Urinary bladder (tissue), 4 donors: ENCODE results near the gene IQSEC2. TPM values are rescaled to one million over a fixed set of nuclear protein-coding genes. Genes with fewer than 3 reads are reported as not detected.

Source experiments
- DNase-seq: peaks from one replicate; pipeline ENCODE4 v3.0.0-alpha.2; 2015; ENCODE audit errors: extremely low spot score
- H3K27ac ChIP-seq: one replicate; pipeline ENCODE4 v1.5.1; 2013; ENCODE audit warnings: low read depth, mild to moderate bottlenecking, moderate library complexity
- H3K36me3 ChIP-seq: one replicate; pipeline ENCODE4 v1.6.1; 2013; ENCODE audit warnings: mild to moderate bottlenecking, moderate library complexity; ENCODE audit not compliant: insufficient read depth
- H3K4me1 ChIP-seq: one replicate; pipeline ENCODE4 v1.6.1; 2013; ENCODE audit warnings: mild to moderate bottlenecking, moderate library complexity; ENCODE audit not compliant: insufficient read depth
- H3K4me3 ChIP-seq: one replicate; pipeline ENCODE4 v1.5.1; 2013; ENCODE audit warnings: low read depth, low read length
- WGBS: extraction: QIAGEN DNeasy Blood & Tissue Kit; methylation state at CpG from one replicate; pipeline ENCODE4 v1.1.7; 2013; 5-methylcytosine and 5-hydroxymethylcytosine counted together
- polyA plus RNA-seq: library from polyadenylated mRNA; stranded (reverse); fragments of 200-250 nt; gene quantifications from one replicate; pipeline ENCODE4 v1.2.3, GENCODE V29; 2013
- total RNA-seq: library from RNA; depleted of rRNA; stranded (reverse); fragments of >200 nt; gene quantifications from one replicate; pipeline ENCODE4 v1.2.3, GENCODE V29; 2014
- donor health status: healthy with polysubstance abuse.
- donor health status: healthy.

IQSEC2 gene
- total and polyA plus RNA-seq, 2 donors = 6.6 to 15.7 TPM

DNA sequence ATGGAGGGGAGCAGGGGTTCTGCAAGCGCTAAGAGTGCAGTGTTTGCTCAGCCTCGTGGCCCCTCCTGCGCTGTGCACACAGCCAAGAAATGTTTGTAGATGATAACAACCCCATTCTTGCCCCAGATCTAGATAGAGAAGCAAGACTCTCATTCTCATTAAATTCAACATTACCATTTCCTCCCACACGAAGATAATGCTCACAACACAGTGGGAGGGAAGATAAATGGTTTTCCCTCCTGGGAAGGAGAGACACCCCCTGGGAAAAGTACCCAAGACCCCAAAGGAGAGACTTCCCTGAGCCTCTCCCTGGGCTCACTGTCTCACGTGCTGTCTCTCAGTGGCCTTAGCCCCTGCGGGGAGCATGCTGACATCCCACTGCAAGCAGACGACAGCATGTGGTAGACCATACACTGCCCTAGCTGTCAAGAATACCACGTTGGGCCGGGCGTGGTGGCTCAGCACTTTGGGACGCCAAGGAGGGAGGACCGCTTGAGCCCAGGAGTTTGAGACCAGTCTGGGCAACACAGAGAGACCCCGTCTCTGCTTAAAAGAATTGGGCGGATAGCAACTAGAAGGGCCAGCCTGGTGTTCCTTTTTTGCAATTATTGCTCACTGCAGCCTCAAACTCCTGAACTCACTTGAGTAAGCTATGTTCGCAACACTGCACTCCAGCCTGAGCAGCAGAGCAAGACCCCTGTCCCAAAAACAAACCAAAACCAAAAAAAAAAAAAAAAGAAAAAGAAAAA, 34.9 kb upstream of the IQSEC2 start:
- no peak for DNase-seq
- no peak overlapping the region for H3K4me3 ChIP-seq
- H3K4me1 ChIP-seq = no peaks in the 10 kb centered on the region
- WGBS = 73% methylated on average over 15 of the region's 15 CpGs
- H3K27ac ChIP-seq = no peak overlapping the region
- H3K36me3 ChIP-seq = no peaks in the 10 kb centered on the region

DNA sequence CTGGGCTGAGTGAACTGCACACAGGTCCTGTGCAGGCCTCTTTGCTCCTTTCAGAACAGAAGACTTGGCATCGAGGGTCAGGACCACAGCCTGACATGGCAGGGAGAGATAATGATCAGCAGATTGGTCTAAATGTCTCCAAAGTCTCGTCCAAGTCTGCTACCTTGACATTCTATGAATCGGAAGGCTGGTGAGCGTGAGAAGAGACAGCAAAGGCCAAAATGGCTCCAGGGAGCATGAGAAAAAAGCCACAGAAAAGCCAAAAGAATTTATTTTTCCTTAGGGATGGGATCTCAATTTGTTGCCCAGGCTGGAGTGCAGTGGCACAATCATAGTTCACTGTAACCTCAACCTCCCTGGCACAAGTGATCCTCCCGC, 32.3 kb upstream of the IQSEC2 start:
- no peak for DNase-seq
- no peak overlapping the region for H3K27ac ChIP-seq
- WGBS = 80% methylated on average over 5 of the region's 5 CpGs
- H3K4me3 ChIP-seq = no peak overlapping the region
- no peaks in the 10 kb centered on the region for H3K36me3 ChIP-seq
- H3K4me1 ChIP-seq = no peaks in the 10 kb centered on the region

DNA sequence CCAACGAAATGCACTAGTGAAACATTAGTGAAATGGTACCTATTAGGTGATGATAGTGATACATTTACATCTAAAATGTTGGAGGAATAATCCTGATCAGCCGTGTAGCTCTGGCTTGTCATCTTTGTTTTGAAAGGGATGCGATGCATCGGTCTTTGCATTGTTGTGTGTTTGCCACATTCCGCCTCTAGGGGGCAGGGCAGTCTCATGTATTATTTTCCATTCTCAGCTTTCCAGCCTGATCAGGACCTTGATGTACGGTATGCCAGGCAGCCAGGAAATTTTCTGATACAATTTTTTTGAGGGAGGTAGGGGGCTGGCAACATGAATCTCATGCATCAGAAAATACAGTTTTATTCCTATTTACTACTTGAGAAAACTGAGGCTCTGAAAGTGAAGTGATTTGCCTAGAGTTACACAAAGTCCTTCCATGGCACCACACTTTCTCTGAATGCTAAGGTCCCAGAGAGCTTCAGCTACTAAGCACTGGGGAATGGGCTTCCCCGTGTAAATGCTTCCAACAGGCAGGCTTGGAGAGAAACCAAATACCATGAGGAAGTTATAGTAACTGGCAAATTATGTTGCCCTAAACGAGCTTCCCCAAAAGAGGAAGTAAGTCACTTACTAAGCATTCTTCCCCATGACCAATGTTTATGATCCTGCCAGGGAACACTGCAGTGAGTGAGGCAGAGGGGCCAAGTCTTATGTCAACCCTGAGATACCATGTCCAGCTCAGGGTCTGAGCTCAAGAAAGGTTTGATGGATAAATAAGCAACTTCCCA, 31.8 kb upstream of the IQSEC2 start:
- no peak for DNase-seq
- WGBS = 10% methylated on average over 8 of the region's 8 CpGs
- Histone ChIP-seq H3K4me1 (no peaks in the 10 kb centered on the region), H3K4me3 (no peak overlapping the region), H3K36me3 (no peaks in the 10 kb centered on the region), H3K27ac (no peak overlapping the region)

DNA sequence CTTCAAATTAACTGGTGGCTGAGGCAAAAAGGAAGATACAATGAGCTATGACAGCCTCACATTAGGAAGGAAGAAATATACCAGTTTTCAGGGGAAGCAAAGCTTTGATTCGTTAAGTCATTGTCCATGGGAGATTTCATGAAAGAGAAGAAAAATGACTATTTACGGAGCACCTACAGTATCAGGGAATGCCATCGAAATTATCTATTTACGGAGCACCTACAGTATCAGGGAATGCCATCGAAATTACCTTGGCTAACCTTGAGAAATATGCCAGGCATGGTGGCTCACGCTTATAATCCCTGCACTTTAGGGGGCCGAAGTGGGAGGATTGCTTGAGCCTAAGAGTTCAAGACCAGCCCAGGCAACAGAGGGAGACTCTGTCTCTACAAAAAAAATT, 28.5 kb upstream of the IQSEC2 start:
- 86% methylated on average over 7 of the region's 7 CpGs for WGBS
- Histone ChIP-seq H3K4me3 (no peak overlapping the region), H3K27ac (no peak overlapping the region), H3K4me1 (no peaks in the 10 kb centered on the region), H3K36me3 (no peaks in the 10 kb centered on the region)
- DNase-seq = no peak

DNA sequence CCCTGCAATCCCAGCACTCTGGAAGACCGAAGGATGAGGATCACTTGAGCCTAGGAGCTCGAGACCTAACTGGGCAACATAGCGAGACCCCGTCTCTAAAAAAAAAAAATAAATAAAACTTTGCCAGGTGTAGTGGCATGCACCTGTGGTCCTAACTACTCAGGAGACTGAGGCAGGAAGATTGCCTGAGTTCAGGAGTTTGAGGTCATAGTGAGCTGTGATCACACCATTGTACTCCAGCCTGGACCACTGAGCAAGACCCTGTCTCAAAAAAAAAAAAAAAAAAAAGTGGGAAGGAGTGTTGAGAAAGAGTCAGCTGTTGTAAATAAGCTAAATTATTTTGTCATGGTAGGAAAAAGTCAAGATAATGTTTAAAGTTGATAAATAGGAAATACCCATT, 27.5 kb upstream of the IQSEC2 start:
- Histone ChIP-seq H3K4me3 (no peak overlapping the region), H3K27ac (no peak overlapping the region), H3K4me1 (no peaks in the 10 kb centered on the region), H3K36me3 (no peaks in the 10 kb centered on the region)
- 97% methylated on average over 4 of the region's 4 CpGs for WGBS
- DNase-seq = no peak

DNA sequence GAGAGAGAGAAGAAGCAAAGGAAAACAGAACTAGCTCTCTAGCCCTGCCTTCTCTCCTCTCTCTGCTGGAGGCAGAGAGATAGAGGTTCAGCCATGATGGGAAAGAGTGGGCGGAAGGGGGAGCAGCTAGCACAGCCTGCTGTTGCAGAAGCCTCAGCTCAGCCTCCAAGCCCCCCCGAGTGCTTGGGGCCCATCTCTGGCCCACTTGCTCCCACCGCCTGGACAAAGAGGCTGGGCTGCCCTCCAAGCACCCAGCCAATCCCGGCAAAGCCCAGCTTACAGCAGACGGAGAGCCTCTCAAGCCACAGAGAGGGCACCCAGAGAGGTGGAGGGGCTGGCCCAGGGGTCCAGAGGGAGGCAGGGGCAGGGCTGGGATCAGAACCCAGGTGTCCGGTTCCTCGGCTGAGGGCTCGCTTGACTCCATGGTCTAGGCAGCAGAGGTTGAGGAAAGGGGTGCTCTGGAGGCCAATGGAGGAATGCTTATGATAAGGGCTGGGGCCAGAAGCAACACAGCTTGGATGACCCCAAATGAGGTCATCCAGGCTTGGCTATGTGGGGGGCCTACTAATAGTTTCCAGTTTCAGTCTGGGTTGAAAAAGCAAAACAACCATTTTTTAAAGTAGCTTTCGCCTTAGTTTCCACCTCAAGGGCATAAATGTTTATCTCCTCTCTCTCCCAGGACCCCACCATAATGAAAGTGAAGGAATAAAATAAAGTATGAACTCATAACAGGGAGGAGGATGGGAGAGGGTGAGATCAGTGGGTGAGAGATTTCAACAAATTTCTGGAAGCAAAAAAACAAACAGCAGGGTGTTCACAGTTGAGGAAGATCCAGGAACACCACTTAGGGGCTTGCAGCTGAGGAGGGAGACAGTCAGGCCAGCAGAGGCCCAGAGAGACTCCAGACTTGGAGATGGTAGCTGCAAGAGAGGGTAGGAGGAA, 24.9 kb upstream of the IQSEC2 start:
- Histone ChIP-seq H3K36me3 (no peaks in the 10 kb centered on the region), H3K27ac (no peak overlapping the region), H3K4me1 (no peaks in the 10 kb centered on the region), H3K4me3 (no peak overlapping the region)
- WGBS = 61% methylated on average over 9 of the region's 9 CpGs
- DNase-seq = no peak

DNA sequence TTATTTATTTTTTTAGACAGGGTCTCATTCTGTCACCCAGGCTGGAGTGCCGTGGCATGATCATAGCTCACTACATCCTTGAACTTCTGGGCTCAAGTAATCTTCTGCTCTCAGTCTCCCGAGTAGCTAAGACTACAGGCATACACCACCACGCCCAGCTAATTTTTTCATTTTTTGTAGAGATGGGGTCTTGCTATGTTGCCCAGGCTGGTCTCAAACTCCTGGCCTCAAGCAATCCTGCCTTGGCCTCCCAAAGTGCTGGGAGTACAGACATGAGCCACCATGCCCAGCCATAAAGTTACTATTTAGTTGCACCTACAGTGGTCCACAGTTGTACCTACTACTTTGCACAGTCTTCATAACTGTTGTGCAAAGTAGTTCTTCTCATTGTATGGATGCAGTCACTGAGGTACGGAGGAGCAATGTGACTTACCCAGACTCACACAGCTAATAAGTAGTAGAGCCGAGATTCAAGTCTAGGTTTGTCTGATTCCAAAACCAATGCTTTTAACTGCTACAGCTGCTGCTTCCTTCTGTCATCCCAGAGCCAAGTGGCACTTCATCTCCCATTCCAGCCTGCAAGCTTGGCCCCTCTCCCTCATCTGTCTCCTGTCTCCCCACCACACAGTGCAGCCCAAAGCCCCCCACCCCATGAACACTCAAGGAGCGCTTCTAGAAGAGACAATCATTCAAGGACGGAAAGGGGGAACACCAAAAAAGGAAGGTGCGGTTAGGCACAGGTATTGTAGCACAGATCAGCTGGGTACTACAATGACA, 24.0 kb upstream of the IQSEC2 start:
- Histone ChIP-seq H3K4me3 (no peak overlapping the region), H3K4me1 (no peaks in the 10 kb centered on the region), H3K27ac (no peak overlapping the region), H3K36me3 (no peaks in the 10 kb centered on the region)
- no peak for DNase-seq
- WGBS = 90% methylated on average over 8 of the region's 8 CpGs

DNA sequence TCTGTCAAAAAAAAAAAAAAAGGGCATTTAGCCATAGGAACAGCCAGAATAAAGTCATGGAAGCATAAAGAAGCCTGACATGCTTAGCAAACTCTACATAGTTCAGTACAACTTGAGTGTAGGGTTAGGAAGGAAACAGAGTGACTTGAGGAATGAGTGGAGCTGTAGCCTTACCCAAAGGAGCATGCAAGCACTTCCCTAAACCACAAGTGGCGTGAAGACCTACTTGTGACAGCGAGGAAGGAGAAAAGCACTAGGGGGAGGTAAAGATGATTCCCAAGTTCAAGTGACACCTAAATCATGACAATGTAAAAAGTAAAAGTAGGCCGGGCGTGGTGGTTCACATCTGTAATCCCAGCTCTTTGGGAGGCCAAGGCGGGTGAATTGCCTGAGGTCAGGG, 21.8 kb upstream of the IQSEC2 start:
- 93% methylated on average over 5 of the region's 5 CpGs for WGBS
- no peaks in the 10 kb centered on the region for H3K36me3 ChIP-seq
- no peaks in the 10 kb centered on the region for H3K4me1 ChIP-seq
- no peak for DNase-seq
- H3K27ac ChIP-seq = no peak overlapping the region
- no peak overlapping the region for H3K4me3 ChIP-seq

DNA sequence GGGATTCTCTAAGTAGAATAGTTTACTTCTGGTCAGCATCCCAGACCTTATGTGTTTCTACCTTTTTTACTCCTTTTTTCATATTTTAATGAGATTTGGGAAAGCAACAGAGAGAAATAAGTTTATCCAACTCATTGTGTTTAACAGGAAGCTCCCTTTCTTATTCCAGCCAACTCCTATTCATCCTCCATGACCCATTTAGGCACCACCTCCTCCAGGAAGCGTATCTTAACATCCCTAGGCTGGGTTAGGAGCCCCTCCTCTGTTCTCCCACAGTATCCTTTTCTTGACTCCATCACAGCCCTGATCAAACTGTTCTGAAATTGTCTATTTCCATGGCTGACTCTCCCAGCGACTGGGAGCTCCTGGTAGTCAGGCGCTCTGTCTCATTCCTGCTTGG, 18.8 kb upstream of the IQSEC2 start:
- H3K4me3 ChIP-seq = no peak overlapping the region
- no peaks in the 10 kb centered on the region for H3K4me1 ChIP-seq
- H3K27ac ChIP-seq = no peak overlapping the region
- 98% methylated on average over 3 of the region's 3 CpGs for WGBS
- no peak for DNase-seq
- no peaks in the 10 kb centered on the region for H3K36me3 ChIP-seq

DNA sequence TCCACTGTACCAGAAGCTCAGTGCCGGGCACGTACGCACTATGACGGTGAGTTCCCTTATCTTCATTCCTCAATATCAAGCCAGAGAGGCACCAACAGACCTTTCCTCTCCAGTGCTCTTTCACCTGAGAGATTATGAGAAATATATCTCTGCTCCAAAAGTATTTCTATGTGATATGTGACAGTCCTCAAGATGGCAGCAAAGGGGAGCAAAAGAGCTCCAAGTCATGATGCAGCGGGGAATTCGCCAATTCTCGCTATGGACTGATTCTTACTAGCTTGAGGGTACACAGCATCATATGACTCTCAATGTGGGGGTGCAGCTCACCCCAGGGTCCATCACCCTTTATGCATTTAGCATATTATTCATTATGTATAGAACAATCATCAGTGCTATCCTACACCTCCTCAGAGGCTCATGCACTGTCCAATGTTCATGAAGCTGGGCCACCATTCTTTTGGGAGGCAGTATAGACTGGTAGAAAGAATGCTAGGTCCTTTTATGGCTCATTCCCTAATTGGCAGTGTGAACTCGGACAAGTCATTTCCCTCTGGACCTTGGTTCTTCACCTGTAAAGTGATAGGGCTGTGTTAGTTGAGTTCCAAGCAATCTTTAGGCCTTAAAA, 12.8 kb upstream of the IQSEC2 start:
- H3K4me1 ChIP-seq = no peaks in the 10 kb centered on the region
- H3K4me3 ChIP-seq = no peak overlapping the region
- H3K27ac ChIP-seq = no peak overlapping the region
- H3K36me3 ChIP-seq = no peaks in the 10 kb centered on the region
- DNase-seq = no peak
- 97% methylated on average over 8 of the region's 8 CpGs for WGBS

DNA sequence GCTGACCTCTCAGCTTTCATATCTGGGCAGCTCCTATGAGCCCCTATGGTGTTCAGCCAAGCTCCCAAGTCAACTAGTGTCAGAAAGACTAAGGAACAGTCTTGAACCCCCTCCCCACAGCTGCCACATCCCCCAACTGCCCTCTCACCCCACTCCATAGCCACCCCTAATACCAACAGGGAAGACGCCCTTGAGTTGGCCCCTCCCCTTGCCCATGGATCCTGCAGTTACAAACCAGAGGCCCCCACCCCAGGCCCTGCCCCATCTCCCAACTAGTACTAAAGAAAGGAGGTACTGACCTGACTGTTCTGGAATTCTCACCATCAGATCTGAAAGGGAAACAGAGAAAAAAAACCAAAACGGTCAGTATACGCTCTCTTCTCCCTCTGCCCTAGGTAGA, 10.2 kb upstream of the IQSEC2 start:
- WGBS = 94% methylated on average over 3 of the region's 3 CpGs
- DNase-seq = no peak
- no peak overlapping the region for H3K4me3 ChIP-seq
- no peak overlapping the region for H3K27ac ChIP-seq
- peaks cover 2% of the 10 kb centered on the region for H3K4me1 ChIP-seq
- no peaks in the 10 kb centered on the region for H3K36me3 ChIP-seq

DNA sequence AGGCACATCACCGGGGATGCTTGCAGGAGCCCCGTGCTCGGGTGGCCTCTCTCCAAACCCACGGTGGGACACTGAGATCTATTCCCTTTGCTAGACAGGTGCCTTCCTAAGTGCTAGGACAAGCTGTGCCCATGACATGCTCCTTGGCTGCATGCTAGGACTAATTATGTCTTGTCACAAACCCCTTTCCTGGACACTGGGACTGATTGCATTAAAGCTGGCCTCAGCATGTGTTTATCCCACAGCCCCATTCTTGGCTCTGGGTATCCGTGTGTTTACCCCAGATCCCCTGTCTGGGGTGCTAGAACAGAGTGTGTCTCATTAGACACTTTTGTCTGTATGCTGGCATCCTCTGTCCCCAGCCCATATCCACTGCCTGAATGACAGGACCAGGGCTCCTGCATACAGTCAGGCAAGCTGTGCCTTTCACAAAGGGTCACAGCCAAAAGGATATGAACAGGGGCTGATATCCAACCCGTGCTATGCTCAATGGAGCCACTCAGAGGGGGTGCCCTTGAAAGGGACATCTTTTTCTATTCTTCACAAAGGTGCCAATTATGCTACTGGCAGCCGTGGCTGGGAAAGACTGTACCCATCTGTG, 9.2 kb upstream of the IQSEC2 start:
- Histone ChIP-seq H3K27ac (no peak overlapping the region), H3K36me3 (no peaks in the 10 kb centered on the region), H3K4me1 (peaks cover 2% of the 10 kb centered on the region), H3K4me3 (no peak overlapping the region)
- no peak for DNase-seq
- WGBS = 90% methylated on average over 7 of the region's 7 CpGs
